Small intestine (tissue), 4 donors: Measurements from ENCODE around the gene CDCP1. TPM values are rescaled to one million over a fixed set of nuclear protein-coding genes. Genes with fewer than 3 reads are reported as not detected.

Experiments
- polyA plus RNA-seq, 4 donors: library from polyadenylated mRNA; stranded (reverse) in 3 of 4; unstranded in 1 of 4; fragments of 200-250 nt in 3 of 4; fragments of 120-200 nt in 1 of 4; gene quantifications; one replicate each; pipeline versions ENCODE4 v1.2.1 to v1.2.3, GENCODE V29; 2013
- donor health status: healthy with polysubstance abuse.
- donor health status: Bipolar disorder and iron deficiency.
- donor health status: healthy.

The CDCP1 gene
- polyA plus RNA-seq, 4 donors: 8.4 to 30.6 (median 12.6) TPM

Other genes starting within 250 kb of the CDCP1 start
- 10 to 100 TPM; 54.3 to 91.3 (median 58.3) TPM for gene ZDHHC3, start 170.2 kb downstream of the CDCP1 start, polyA plus RNA-seq
- gene EXOSC7, start 170.1 kb downstream of the CDCP1 start, polyA plus RNA-seq: 10 to 100 TPM; 21.9 to 39.4 (median 30.4) TPM
- 100 to 1,000 TPM in 1 of 4 donors, 10 to 100 TPM in 1, 1 to 10 TPM in 2; 2.9 to 103 (median 17.1) TPM for gene CLEC3B, start 120.1 kb downstream of the CDCP1 start, polyA plus RNA-seq
- 1 to 10 TPM in 1 of 4 donors, under 1 TPM in 2, not detected in 1; 0.27 to 1.4 (median 0.97) TPM for gene TMEM158, start 79.9 kb upstream of the CDCP1 start, polyA plus RNA-seq
- gene LARS2, start 242.2 kb upstream of the CDCP1 start, polyA plus RNA-seq: 10 to 100 TPM in 2 of 4 donors, 1 to 10 TPM in 2; 1.8 to 18.4 (median 7.0) TPM